Measurements from ENCODE around the gene SEPHS1.
A peak's percentile ranks its signal among the peaks of the same experiment; 100 is the strongest.
"Not testable (repeated sequence)": the region's sequence is repeated elsewhere in the genome, so short reads cannot be mapped to it uniquely, and the experiment has no call there.

The SEPHS1 gene

GRCh38 chr10:13291821-13292773 lies 56.0 kb downstream of the SEPHS1 start:
- no peak for DNase-seq

- no peak for DNase-seq
These were observed 57.0 kb downstream of the SEPHS1 start for GRCh38 chr10:13291061-13291460.

- DNase-seq: no peak
These were observed 64.0 kb downstream of the SEPHS1 start for GRCh38 chr10:13284050-13284449.

GRCh38 chr10:13282348-13282747 lies 65.7 kb downstream of the SEPHS1 start:
- not testable (repeated sequence) for DNase-seq

GRCh38 chr10:13276749-13277365 lies 71.2 kb downstream of the SEPHS1 start:
- DNase-seq: peak in 3 of 58 donors; percentile 1 to 8 (median 2)

- DNase-seq: not testable (repeated sequence)
These were observed 71.9 kb downstream of the SEPHS1 start for GRCh38 chr10:13276146-13276545.

- DNase-seq: peak in 56 of 58 donors; percentile 2 to 86 (median 62)
These were observed 75.9 kb downstream of the SEPHS1 start for GRCh38 chr10:13272164-13272571.

- peak in 14 of 58 donors; percentile 1 to 42 (median 12) for DNase-seq
These were observed 76.4 kb downstream of the SEPHS1 start for GRCh38 chr10:13271552-13272163.

GRCh38 chr10:13270877-13271551 lies 77.1 kb downstream of the SEPHS1 start:
- DNase-seq: no peak

GRCh38 chr10:13268841-13269240 lies 79.3 kb downstream of the SEPHS1 start:
- no peak for DNase-seq

- no peak for DNase-seq
These were observed 79.8 kb downstream of the SEPHS1 start for GRCh38 chr10:13268310-13268709.
